Astrocyte (in vitro differentiated cells and primary cell): ENCODE results near the gene TXLNB. TPM values are rescaled to one million over a fixed set of nuclear protein-coding genes. Genes with fewer than 3 reads are reported as not detected.

ENCODE experiments used
- DNase-seq: peaks from one replicate; pipeline ENCODE4 v3.0.0-alpha.2; 2010; ENCODE audit warnings: low read depth
- FAIRE-seq: peaks from 2 replicates; lab custom pipeline; 2011; peaks lifted over from hg19 to GRCh38; lab: Jason Lieb, UNC
- H2AFZ ChIP-seq: 2 replicates; pipeline ENCODE4 v1.6.0; 2012; ENCODE audit warnings: low read depth, low read length, inconsistent platforms
- H3K27ac ChIP-seq: 2 replicates; pipeline ENCODE4 v1.5.1; 2011; ENCODE audit warnings: low read depth, low read length, inconsistent platforms
- H3K27me3 ChIP-seq: 2 replicates; pipeline ENCODE4 v1.6.0; 2011; ENCODE audit warnings: low read length, inconsistent platforms; ENCODE audit not compliant: insufficient read depth
- H3K36me3 ChIP-seq: 2 replicates; pipeline ENCODE4 v1.5.1; 2011; ENCODE audit warnings: low read length, inconsistent platforms; ENCODE audit not compliant: insufficient read depth
- H3K4me1 ChIP-seq: 2 replicates; pipeline ENCODE4 v1.5.1; 2011; ENCODE audit warnings: low read length, inconsistent platforms; ENCODE audit not compliant: insufficient read depth
- H3K4me2 ChIP-seq: 2 replicates; pipeline ENCODE4 v1.6.0; 2012; ENCODE audit warnings: low read length, inconsistent platforms
- H3K4me3 ChIP-seq: 2 replicates; pipeline ENCODE4 v1.5.1; 2011; ENCODE audit warnings: low read depth, mild to moderate bottlenecking, low read length, inconsistent platforms; ENCODE audit not compliant: insufficient read depth
- H3K79me2 ChIP-seq: 2 replicates; pipeline ENCODE4 v1.6.0; 2012; ENCODE audit warnings: mild to moderate bottlenecking, low read length, inconsistent platforms; ENCODE audit not compliant: insufficient read depth
- H3K9ac ChIP-seq: 2 replicates; pipeline ENCODE4 v1.6.0; 2012; ENCODE audit warnings: mild to moderate bottlenecking, low read length, inconsistent platforms
- H3K9me3 ChIP-seq: 2 replicates; pipeline ENCODE4 v1.5.1; 2012; ENCODE audit warnings: low read depth, mild to moderate bottlenecking, low read length, inconsistent platforms; ENCODE audit not compliant: insufficient read depth
- H4K20me1 ChIP-seq: 2 replicates; pipeline ENCODE4 v1.6.0; 2012; ENCODE audit warnings: low read length, inconsistent platforms; ENCODE audit not compliant: insufficient read depth
- H3K27ac Mint-ChIP-seq: one replicate; pipeline ENCODE4 v1.8.0; 2021; ENCODE audit warnings: mild to moderate bottlenecking, mixed read lengths; ENCODE audit not compliant: unreplicated experiment
- H3K27me3 Mint-ChIP-seq: one replicate; pipeline ENCODE4 v1.8.0; 2021; ENCODE audit warnings: low read depth, mixed read lengths; ENCODE audit not compliant: unreplicated experiment
- H3K36me3 Mint-ChIP-seq: one replicate; pipeline ENCODE4 v1.8.0; 2021; ENCODE audit warnings: low read depth, mixed read lengths; ENCODE audit not compliant: unreplicated experiment
- H3K4me1 Mint-ChIP-seq: one replicate; pipeline ENCODE4 v1.8.0; 2021; ENCODE audit warnings: low read depth, mixed read lengths; ENCODE audit not compliant: unreplicated experiment
- H3K4me3 Mint-ChIP-seq: one replicate; pipeline ENCODE4 v1.8.0; 2021; ENCODE audit warnings: mild to moderate bottlenecking, moderate library complexity, mixed read lengths; ENCODE audit not compliant: unreplicated experiment
- H3K9me3 Mint-ChIP-seq: one replicate; pipeline ENCODE4 v1.8.0; 2021; ENCODE audit warnings: mild to moderate bottlenecking, mixed read lengths; ENCODE audit not compliant: unreplicated experiment
- EZH2 ChIP-seq: IDR thresholded peaks from 2 replicates; pipeline ENCODE4 v1.6.1; 2012; ENCODE audit warnings: mild to moderate bottlenecking, low read length, inconsistent platforms; ENCODE audit not compliant: insufficient read depth
- total RNA-seq: library from RNA; stranded (reverse); gene quantifications from 2 replicates; pipeline ENCODE4 v1.2.1, GENCODE V29; 2021
- TF ChIP-seq, protein P1 (sequence below): IDR thresholded peaks from 2 replicates; pipeline ENCODE4 v1.5.1; 2011; ENCODE audit warnings: low read depth, mild to moderate bottlenecking, inconsistent platforms, low read length, moderate library complexity; ENCODE audit not compliant: insufficient read depth

TXLNB gene
- total RNA-seq, 1 donor from 2014 or later, result 0.57 TPM

DNA sequence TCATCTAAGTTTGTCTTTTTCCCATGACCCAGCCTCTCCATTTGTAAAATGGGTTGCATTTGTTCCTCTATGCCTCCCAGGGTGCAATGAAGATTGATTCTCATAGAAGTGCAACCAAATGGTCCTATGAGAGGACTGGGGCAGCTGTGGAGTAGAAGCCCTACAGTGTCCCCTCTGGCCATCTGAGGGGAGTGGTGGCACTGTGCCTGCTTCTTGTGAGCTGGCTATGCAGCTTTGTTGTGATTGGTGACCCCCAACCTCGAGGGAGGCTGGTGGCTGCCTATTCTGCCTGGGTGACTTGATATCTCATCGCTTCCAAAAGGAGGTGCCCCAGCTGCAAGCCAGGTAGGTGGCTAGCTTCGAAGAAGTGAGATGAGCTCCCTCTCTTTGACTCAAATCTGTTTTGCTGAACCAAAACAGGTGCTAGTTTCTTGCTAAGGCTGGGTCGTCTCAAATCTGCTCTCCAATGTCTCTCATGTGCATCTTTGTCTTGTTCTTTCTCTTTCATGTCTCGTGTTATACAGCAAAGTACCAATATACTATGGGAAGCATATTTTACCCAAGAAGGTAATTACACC is 33.9 kb downstream of the TXLNB start:
- H3K27ac ChIP-seq, result no peak overlapping the region
- TF ChIP-seq, protein P1, sequence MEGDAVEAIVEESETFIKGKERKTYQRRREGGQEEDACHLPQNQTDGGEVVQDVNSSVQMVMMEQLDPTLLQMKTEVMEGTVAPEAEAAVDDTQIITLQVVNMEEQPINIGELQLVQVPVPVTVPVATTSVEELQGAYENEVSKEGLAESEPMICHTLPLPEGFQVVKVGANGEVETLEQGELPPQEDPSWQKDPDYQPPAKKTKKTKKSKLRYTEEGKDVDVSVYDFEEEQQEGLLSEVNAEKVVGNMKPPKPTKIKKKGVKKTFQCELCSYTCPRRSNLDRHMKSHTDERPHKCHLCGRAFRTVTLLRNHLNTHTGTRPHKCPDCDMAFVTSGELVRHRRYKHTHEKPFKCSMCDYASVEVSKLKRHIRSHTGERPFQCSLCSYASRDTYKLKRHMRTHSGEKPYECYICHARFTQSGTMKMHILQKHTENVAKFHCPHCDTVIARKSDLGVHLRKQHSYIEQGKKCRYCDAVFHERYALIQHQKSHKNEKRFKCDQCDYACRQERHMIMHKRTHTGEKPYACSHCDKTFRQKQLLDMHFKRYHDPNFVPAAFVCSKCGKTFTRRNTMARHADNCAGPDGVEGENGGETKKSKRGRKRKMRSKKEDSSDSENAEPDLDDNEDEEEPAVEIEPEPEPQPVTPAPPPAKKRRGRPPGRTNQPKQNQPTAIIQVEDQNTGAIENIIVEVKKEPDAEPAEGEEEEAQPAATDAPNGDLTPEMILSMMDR, result no peak
- no peak for TF ChIP-seq EZH2
- no peaks in the 10 kb centered on the region for H3K79me2 ChIP-seq
- H3K27me3 ChIP-seq, result no peaks in the 10 kb centered on the region
- no peaks in the 10 kb centered on the region for H3K4me1 ChIP-seq
- no peak overlapping the region for H3K9ac ChIP-seq
- no peak overlapping the region for H2AFZ ChIP-seq
- H3K4me1 Mint-ChIP-seq, result peaks cover 5% of the 10 kb centered on the region
- H3K27ac Mint-ChIP-seq, result no peak overlapping the region
- FAIRE-seq, result no peak
- no peaks in the 10 kb centered on the region for H3K36me3 Mint-ChIP-seq
- no peak overlapping the region for H3K4me2 ChIP-seq
- H3K9me3 Mint-ChIP-seq, result no peaks in the 10 kb centered on the region
- DNase-seq, result no peak
- H3K9me3 ChIP-seq, result no peaks in the 10 kb centered on the region
- no peak overlapping the region for H3K4me3 Mint-ChIP-seq
- no peaks in the 10 kb centered on the region for H4K20me1 ChIP-seq
- H3K36me3 ChIP-seq, result no peaks in the 10 kb centered on the region
- no peak overlapping the region for H3K4me3 ChIP-seq
- H3K27me3 Mint-ChIP-seq, result peaks cover 3% of the 10 kb centered on the region

DNA sequence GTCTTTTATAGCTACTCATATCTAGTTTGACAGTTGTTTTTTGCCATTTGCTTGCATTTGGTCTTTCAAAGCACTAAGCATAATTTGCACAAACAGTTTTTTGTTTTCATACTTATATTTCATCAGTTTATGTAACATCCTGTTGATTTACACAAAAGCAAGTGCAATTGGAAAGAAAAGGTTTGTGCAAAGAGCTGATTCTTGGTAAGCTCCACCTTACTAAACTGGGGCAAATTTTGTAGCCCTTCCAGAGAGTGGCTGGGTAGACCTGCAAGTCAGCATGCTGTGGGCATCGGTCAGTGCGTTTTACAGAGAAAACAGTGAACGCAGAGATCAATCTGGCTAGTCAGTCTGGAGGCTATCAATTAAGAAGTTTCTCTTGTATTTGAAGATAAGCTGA is 34.5 kb downstream of the TXLNB start:
- Mint-ChIP-seq H3K4me1 (peaks cover 5% of the 10 kb centered on the region), H3K4me3 (no peak overlapping the region), H3K36me3 (no peaks in the 10 kb centered on the region), H3K27me3 (peaks cover 3% of the 10 kb centered on the region), H3K9me3 (no peaks in the 10 kb centered on the region), H3K27ac (no peak overlapping the region)
- no peaks in the 10 kb centered on the region for H3K36me3 ChIP-seq
- DNase-seq (no peak), FAIRE-seq (no peak)
- H3K4me2 ChIP-seq, result no peak overlapping the region
- no peaks in the 10 kb centered on the region for H3K9me3 ChIP-seq
- no peak overlapping the region for H2AFZ ChIP-seq
- H4K20me1 ChIP-seq, result no peaks in the 10 kb centered on the region
- no peaks in the 10 kb centered on the region for H3K79me2 ChIP-seq
- H3K4me3 ChIP-seq, result no peak overlapping the region
- H3K4me1 ChIP-seq, result no peaks in the 10 kb centered on the region
- H3K9ac ChIP-seq, result no peak overlapping the region
- no peaks in the 10 kb centered on the region for H3K27me3 ChIP-seq
- TF ChIP-seq, protein P1, result no peak
- TF ChIP-seq EZH2, result no peak
- no peak overlapping the region for H3K27ac ChIP-seq

- Mint-ChIP-seq H3K27me3 (peaks cover 3% of the 10 kb centered on the region), H3K36me3 (no peaks in the 10 kb centered on the region), H3K9me3 (no peaks in the 10 kb centered on the region), H3K4me1 (peaks cover 5% of the 10 kb centered on the region), H3K4me3 (no peak overlapping the region), H3K27ac (no peak overlapping the region)
- Histone ChIP-seq H2AFZ (no peak overlapping the region), H3K9me3 (no peaks in the 10 kb centered on the region), H4K20me1 (no peaks in the 10 kb centered on the region), H3K9ac (no peak overlapping the region), H3K4me2 (no peak overlapping the region), H3K36me3 (no peaks in the 10 kb centered on the region), H3K4me3 (no peak overlapping the region), H3K27me3 (no peaks in the 10 kb centered on the region), H3K4me1 (no peaks in the 10 kb centered on the region), H3K27ac (no peak overlapping the region), H3K79me2 (no peaks in the 10 kb centered on the region)
- no peak for TF ChIP-seq EZH2
- TF ChIP-seq, protein P1, result no peak
- FAIRE-seq (no peak), DNase-seq (peak; percentile 92)
These were observed 35.7 kb downstream of the TXLNB start for GRCh38 chr6:139256087-139256486.
